ENCODE data around the gene CDC25B. TPM values are rescaled to one million over a fixed set of nuclear protein-coding genes. Genes with fewer than 3 reads are reported as not detected.

Gene CDC25B
- total and polyA plus RNA-seq, 2 of the 13 experiments (the other 11 are each of a cell fraction or from before 2014, with no cell fraction given), result 14.5 to 19.4 TPM

GRCh38 chr20:3811467-3812258, 15.6 kb downstream of the CDC25B start (continued):
- TF ChIP-seq BRF2 (CRISPR knock-in tag; IDR thresholded peaks at IDR 0.05), result peak; percentile 74; the same call in 1 of the 2 replicates
- no peak for TF ChIP-seq ZBTB40 (IDR thresholded peaks at IDR 0.05)
- TF ChIP-seq ZBTB40 (CRISPR knock-in tag; IDR thresholded peaks at IDR 0.05), result peak; percentile 91
- peak; percentile 92; the same call in 1 of the 2 replicates for TF ChIP-seq TOPORS (CRISPR knock-in tag; IDR thresholded peaks at IDR 0.05)
- TF ChIP-seq ZNF142 (CRISPR knock-in tag; IDR thresholded peaks at IDR 0.05), result peak; percentile 82; the same call in 1 of the 2 replicates
- no peak for TF ChIP-seq ZNF674 (CRISPR knock-in tag; IDR thresholded peaks at IDR 0.05; ENCODE audit: low read depth)
- no peak for TF ChIP-seq CENPBD1 (CRISPR knock-in tag; IDR thresholded peaks at IDR 0.05; ENCODE audit: borderline replicate concordance, low read depth)
- no peak for TF ChIP-seq ZNF652 (CRISPR knock-in tag; IDR thresholded peaks at IDR 0.05; ENCODE audit: borderline replicate concordance, low read depth)
- TF ChIP-seq ONECUT2 (CRISPR knock-in tag; IDR thresholded peaks at IDR 0.05), result no peak
- TF ChIP-seq, protein P1, sequence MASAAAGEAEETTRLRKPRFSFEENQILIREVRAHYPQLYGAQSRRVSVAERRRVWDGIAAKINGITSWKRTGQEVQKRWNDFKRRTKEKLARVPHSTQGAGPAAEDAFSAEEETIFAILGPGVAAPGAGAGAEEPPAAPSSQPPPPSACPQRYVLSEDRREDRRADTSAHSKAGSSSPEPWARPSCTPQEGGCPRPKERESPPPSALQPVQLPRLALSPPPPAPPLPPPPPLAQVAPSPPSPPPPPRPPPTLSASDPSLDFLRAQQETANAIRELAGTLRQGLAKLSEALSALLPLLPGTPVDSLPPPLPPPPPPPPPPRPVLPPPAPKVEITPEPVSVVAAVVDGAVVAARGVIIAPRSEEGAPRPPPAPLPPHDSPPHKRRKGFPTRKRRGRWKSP (CRISPR knock-in tag; IDR thresholded peaks at IDR 0.05), result peak; percentile 91; the same call in 1 of the 2 replicates

Measured in HepG2 (cell line).